HG03460 (cell line): ENCODE data around the gene DDX54.

Experiments
- ATAC-seq: cut with Tn5 transposase; IDR thresholded peaks from one replicate; pipeline ENCODE4 v1.9.1; 2021; ENCODE audit not compliant: unreplicated experiment

The DDX54 gene

GRCh38 chr12:113165521-113166450 lies 19.5 kb downstream of the DDX54 start:
- no peak for ATAC-seq

GRCh38 chr12:113164014-113164413 lies 21.3 kb downstream of the DDX54 start:
- no peak for ATAC-seq

- ATAC-seq, result no peak
These were observed 22.3 kb downstream of the DDX54 start for GRCh38 chr12:113163030-113163360.

GRCh38 chr12:113162102-113163029 lies 22.9 kb downstream of the DDX54 start:
- no peak for ATAC-seq

- ATAC-seq, result no peak
These were observed 23.8 kb downstream of the DDX54 start for GRCh38 chr12:113161415-113162016.

- no peak for ATAC-seq
These were observed 25.3 kb downstream of the DDX54 start for GRCh38 chr12:113159937-113160336.

GRCh38 chr12:113158439-113159203 lies 26.7 kb downstream of the DDX54 start:
- no peak for ATAC-seq

- ATAC-seq, result no peak
These were observed 27.9 kb downstream of the DDX54 start for GRCh38 chr12:113157218-113157859.

- no peak for ATAC-seq
These were observed 29.6 kb downstream of the DDX54 start for GRCh38 chr12:113155646-113156045.

GRCh38 chr12:113155060-113155459 lies 30.2 kb downstream of the DDX54 start:
- ATAC-seq, result no peak

- ATAC-seq, result no peak
These were observed 30.8 kb downstream of the DDX54 start for GRCh38 chr12:113154351-113154973.

- peak; percentile 51 for ATAC-seq
These were observed 32.2 kb downstream of the DDX54 start for GRCh38 chr12:113152835-113153814.

GRCh38 chr12:113152196-113152834 lies 33.0 kb downstream of the DDX54 start:
- no peak for ATAC-seq

- ATAC-seq, result no peak
These were observed 33.6 kb downstream of the DDX54 start for GRCh38 chr12:113151655-113152054.

GRCh38 chr12:113149361-113150150 lies 35.7 kb downstream of the DDX54 start, which contains the start of gene CFAP73:
Gene CFAP73 (plus strand): TSS chr12:113149724. CDS start chr12:113149858, 134 bp downstream.
- no peak for ATAC-seq

- ATAC-seq, result no peak
These were observed 38.3 kb downstream of the DDX54 start for GRCh38 chr12:113146999-113147398.
